GM19395 (cell line): ENCODE results near the gene DMD.

Experiments
- ATAC-seq: cut with Tn5 transposase; IDR thresholded peaks from one replicate; pipeline ENCODE4 v1.9.1; 2021; ENCODE audit warnings: mild to moderate bottlenecking, moderate library complexity; ENCODE audit not compliant: unreplicated experiment

Gene DMD

DNA sequence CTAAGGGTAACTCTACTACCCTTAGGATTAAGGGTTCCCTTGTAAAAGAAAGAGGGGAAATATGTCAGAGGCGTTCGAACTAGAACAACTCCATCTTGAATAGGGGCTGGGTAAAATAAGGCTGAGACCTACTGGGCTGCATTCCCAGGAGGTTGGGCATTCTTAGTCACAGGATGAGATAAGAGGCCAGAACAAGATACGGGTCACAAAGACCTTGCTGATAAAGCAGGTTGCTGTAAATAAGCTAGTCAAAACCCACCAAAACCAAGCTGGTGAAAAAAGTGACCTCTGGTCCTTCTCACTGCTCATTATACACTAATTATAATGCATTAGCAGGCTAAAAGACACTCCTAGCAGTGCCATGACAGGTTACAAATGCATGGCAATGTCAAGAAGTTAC lies 922.0 kb downstream of the DMD start:
- ATAC-seq = no peak

DNA sequence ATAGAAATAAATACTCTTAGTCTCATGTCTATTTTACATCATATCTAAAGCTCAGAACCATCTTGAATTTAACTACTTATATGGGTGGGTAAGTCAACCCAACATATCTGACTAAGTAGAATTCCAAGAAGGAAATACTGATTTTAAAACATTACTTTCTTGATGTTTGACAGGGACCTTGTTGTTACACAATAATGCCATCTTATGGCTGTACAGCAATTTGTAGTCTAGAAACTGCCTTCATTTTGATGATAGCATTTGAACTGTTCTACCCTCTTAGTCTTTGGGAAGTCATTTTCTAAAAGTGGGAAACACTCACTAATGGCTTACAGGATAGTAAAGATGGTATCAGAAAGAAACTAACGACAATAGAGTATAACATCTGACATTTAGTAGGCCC lies 929.5 kb downstream of the DMD start:
- no peak for ATAC-seq

DNA sequence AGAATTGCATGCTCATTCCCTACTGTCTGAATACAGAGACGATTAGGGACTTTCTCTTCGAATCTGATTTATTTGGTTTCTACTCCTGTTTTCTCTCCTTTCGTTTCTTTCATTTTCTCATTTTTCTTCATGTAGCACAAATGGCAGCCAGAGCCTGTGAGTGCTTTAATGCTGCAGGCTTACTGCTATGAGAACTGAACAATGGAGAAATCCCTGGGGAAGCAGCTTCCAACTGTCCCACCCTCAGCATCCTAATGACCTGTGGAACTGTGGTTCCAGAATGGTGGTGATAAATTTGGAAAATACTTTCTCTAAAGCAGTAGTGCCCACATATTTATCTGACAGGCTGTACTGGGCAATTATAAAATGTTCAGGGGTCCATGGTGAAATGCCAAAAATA lies 930.4 kb downstream of the DMD start:
- ATAC-seq = no peak

DNA sequence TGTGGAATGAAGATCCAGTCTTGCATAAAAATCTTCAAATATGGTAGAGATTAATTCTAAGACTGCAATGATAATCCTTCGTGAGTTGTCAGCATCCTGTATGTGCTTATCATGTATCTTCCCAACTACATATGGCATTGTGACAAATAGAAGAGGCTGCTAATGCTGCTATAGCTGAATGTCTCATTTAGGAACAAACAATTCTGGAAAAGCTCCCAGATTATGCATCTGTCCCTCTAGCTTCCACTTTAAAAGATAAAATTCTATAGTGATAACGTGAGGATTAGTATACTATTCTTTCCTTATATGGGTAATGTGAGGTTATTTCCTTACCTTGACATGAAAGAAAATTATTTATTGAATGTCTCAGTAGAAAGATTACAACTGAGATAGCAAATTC lies 930.9 kb downstream of the DMD start:
- ATAC-seq = no peak

DNA sequence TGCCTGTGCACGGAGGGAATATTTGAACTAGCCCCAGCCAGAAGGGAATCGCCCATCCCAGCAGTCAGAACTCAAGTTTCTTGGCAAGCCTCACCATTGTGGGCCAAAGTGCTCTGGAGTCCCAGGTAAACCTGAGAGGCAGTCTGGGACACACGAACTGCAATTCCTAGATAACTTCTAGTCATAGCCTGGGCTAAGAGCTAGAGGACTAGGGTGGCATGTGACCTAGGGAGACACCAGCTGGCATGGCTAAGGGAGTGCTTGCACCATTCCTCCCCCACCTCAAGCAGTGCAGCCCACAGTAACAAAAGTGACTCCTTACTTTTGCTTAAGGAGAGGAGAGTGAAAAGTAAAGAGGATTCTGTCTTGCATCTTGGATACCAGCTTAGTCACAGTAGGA lies 935.2 kb downstream of the DMD start:
- no peak for ATAC-seq

DNA sequence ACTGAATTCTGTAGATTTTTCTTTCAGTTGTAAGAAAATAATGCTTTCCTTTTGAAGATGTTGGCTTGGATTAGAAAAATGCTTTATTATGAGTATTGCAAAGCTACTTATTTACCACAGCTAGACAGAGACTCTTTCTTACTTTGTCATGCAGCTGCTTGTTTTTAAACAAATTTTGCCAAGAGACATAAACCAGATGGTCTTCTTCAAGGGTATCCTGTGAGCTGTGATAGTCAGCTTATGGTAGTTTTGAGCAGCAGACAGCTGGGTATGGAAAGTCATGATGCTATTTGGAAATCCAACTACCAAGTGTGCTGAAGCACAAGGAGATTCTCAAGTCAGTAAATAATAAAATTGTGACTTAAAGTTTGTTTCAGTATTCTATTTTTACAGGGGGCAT lies 941.5 kb downstream of the DMD start:
- ATAC-seq = no peak

DNA sequence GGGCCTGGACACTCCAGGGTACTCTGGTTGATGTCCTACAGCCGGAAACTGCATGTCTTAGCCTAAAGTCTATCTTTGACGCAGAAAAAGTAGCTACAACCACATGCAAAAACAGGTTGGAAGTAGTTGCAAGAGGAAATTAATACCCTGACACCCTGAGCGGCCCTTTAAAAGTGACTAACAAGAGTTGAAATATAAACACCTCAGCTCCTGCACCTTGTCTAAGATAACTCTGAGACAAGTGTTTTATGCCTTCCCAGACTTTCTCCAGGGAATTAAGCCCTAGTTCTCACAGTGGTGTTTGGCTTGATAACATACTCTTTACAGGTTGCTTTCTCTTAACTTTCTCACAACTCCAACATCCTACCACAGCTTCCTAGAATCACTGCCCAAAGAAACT lies 943.1 kb downstream of the DMD start:
- no peak for ATAC-seq

DNA sequence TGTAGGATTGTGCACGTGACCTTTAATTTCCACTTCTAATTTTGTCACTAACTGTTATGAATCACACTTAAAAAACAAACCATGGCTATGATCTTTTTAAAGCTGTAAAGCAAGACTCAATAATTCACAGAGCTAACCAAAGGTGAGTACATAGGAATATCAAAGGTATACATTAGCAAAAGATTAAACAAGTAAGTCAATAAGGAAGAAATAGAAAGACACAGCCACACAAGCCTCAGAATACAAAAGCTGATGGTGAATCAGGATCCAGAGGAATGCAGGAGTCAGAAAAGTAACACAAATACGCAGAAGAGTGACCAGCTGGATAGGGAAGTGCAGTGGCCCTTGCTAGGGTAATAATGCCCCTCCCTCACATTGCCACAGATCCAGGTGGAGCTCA lies 943.6 kb downstream of the DMD start:
- ATAC-seq = no peak

DNA sequence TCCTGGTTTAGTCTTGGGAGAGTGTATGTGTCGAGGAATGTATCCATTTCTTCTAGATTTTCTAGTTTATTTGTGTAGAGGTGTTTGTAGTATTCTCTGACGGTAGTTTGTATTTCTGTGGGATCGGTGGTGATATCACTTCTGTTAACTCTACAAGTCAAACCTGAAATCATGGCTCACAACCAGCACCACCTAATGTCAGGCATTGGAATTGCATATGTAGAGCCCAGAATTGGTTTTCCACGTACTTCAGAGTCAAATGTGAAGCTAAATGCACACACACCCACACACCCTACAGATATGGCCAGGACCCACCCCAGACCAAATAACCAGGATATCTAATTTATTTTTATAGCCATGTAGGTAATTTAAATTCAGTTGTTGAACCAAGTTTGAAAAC lies 964.7 kb downstream of the DMD start:
- peak; percentile 82 for ATAC-seq

DNA sequence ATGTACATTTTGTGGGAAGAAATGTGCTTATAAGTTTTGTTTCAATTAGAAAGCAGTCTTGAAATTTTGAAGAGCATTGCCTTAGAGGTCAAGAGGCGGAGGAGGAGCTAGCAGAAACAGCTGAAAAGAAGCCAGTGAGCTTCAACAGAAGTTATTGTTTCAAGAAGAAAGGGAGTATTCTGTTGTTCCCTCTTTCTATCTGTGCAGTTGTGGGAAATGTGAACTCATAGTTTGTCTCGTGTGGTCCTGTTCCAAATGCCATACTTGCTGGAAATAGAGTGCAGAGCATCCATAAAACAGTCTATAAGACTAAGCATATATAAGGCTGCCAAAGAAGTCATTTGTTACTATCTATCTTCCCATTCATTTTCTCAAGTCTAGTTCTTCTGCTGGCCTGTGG lies 1015.7 kb downstream of the DMD start:
- ATAC-seq = no peak

DNA sequence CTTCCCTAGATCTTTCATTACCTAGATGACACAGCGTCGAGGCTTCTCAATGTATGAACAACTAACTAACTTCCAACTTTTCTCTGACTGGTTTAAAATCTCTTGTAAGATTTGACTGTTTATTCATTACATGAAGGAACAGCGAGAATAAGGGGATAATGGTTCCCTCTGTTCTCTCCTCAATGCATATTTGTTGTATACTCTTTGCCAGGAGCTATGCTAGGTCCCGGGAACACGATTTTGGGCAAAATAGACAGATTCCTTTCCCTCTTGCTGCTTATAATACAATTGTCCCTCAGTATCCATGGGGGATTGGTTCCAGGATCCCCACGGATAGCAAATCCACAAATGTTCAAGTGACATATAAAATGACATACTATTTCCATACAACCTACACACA lies 1020.0 kb downstream of the DMD start:
- no peak for ATAC-seq

DNA sequence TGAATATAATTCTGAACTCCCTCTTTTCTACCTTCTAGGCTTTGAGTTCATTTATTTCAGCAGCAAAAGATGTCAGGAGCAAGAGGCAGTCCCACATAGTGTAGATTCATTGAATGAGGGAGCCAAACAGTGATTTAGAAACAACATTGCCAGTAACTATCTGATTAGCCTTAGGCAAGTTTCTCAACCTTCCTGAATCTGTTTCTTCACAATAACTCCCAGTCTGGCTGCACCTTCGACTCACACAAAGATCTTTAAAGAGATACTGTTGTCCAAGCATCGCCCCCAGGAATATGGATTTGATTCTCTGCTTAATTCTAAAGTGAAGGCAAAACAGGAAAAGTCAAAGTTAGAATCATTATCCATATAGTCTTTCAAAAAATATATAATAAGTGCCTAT lies 1026.2 kb downstream of the DMD start:
- no peak for ATAC-seq

DNA sequence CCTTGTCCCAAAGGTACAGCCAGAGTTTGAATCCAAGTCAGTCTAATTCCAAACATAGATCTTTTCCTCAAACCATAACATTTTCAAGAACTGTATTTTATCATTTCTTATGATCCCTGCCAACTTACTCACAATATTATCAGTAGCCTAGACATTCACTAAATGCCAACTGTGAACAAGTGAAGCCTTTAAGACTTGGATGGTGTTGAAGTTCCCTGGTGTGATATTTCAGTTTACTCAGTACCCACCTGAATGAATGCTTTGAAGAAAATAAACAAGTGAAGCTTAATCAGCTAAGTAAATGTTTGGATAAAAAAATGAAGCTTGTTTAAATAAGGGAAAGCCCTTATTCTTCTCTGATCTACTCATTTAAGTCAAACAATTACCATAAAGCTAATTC lies 1028.3 kb downstream of the DMD start:
- ATAC-seq = no peak

DNA sequence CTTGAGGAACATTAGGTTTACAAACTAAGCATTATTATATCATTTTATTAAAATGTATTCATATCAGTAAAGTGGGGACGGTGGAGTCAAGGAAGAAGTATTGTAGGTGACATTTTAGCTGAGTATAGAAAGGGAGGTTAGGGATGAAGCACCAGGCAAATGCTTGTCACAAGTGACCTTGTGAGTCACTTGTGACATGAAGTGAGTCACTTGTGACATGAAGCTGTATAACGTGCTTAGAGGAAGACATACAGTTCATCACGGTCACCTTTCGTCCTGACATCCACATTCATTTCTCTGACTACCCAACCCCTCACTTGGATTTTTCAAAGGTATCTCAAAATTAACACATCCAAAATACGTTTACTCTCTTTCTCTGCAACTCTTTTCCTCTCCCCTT lies 1034.8 kb downstream of the DMD start:
- ATAC-seq = no peak

DNA sequence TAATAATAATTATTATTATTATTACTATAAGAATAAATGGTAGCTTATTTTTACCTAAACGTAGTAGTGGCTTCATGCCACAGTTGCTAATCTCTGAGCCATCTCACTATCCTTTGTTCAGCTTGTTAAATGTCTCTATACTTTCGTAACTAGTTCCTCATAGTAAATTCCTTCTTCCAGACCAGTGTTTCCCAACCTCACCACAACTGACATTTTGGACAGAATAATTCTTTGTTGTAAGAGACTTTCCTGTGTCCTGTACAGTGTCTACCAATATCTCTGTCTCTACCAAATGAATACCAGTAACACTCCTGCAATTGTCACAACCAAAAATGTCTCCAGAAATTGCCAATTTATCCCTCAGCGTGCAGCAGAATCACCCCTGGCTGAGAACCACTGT lies 1040.9 kb downstream of the DMD start:
- no peak for ATAC-seq

DNA sequence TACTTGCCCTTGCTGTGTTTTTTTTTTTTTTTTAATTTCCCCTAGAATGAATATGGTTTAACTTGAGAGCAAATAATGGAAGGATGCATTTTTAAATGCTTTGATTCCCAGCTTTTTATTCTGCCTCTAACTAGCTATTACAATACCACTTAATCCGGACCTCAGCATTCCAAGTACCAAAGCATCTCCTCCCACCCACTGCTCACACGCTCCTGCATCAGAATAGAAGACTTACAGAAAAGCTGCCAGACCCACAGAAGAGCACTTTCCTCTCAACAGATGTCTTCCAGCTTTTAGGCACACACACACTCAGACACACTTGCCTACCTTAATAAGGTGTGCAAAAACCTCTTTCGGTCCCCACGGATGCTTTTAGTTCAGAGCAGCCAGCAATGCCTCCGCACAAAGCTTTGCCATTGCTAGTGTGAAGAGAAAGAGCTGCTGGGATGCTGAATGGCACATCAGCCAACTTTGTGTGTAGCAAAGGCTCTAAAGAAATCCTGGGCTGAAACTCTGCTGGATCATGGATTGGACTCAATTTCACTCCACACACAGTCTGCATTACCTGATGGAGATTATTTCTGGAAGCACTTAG lies 1056.2 kb downstream of the DMD start:
- ATAC-seq = no peak

DNA sequence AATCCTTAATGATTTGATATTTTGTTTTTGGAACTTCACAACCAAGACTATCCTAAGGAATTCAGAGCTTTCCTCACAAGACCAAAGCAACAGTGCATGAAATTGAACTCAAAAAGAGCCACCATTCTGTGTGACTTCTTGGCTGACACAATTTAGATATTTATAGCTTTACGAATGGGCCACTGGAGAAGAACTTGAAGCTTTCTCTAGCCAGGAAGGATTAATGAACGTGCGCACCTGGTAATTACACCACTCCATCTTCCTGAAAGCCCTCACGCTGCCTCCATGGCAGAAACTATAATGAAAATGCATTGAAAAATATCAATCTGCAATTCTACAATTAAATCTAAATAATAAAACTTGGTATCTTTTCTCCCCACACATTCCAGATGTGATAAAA lies 1057.8 kb downstream of the DMD start:
- no peak for ATAC-seq

DNA sequence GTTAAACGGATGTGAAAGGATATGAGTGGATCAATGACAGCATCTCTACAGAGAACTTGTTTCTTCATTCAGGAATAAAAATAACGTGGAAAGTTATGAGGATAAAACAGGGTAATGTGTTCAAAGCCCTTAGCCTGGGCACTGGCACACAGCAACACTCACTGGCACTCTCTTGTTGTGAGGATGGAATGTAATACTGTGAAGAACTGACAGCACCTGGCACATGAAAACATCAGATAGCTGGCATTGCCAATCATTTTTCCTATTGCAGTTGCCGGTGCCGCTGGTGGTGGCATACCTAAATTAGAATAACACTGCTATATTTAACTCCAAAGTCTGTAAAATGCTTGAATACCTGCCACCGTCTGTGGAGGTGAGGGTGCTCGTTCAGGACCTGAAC lies 1061.2 kb downstream of the DMD start:
- no peak for ATAC-seq

DNA sequence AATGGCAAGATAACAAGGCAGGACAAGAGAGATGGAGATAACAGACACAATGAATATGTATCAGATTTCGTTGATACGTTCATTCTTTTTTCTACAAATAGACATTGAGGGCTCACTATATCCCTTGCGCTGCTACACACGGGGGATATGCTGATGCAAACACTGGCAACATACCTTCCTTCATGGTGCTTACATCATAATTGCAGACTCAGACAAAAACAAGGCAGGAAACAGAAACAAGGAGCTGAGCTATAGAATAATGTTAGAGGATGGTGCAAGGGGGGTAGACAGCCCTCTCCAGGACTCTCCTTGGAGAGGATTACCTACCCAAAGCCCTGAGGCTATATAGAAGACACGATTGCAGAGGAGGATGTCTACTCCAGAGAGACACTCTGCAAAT lies 1069.5 kb downstream of the DMD start:
- ATAC-seq = no peak

DNA sequence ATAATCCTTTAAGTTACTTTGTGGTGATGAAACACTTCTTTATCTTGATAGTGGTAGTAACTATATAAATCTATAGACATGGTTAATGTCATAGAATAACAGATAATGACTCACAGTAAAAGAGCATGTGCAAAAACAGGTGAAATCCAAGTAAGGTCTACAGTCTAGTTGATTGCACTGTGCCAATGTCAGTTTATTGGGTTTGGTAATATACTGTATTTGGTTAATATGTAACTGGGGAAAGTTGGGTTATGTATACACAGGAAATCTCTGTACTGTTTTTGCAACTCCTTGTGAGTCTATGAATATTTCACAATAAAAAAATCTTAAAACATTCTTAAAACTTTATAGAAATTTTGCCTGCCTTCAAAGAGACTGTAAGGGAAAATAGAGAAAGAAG lies 1071.9 kb downstream of the DMD start:
- no peak for ATAC-seq

DNA sequence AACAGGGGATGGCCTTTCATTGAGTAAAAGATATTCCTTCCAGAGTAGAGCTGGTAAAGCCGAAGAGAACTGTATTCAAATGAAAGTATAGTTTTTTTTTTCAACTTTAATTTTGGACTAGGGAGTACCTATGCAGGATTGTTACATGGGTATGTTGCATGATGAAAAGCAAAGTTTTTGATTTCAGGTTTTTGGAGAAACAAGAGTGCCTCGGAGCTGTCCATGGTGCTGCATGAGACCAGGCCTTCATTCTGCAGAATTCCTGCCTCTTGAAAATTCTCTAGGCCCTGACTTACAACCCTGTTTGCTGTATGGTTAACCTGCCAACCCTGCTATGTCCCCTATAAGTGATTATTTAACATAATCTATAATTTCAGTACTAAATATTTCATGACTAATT lies 1073.8 kb downstream of the DMD start:
- no peak for ATAC-seq

DNA sequence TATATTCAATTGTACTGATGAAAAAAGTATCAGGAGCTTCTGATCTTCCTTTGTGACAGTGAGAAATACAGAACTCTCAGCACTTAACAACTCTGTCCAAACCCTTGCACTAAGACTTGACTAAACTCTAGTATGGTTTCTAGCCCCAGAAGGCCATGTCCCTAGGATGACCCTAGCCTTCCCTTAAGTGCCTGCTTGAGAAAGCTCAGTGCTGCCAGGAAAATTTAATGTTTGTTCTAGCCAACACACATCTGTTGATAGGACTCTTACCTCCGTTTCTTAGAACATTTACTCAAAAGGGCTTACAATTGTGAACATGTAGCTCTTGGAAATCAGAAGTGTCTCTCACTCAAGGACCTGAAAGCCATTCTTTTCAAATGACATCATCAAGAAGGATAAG lies 1084.4 kb downstream of the DMD start:
- no peak for ATAC-seq

DNA sequence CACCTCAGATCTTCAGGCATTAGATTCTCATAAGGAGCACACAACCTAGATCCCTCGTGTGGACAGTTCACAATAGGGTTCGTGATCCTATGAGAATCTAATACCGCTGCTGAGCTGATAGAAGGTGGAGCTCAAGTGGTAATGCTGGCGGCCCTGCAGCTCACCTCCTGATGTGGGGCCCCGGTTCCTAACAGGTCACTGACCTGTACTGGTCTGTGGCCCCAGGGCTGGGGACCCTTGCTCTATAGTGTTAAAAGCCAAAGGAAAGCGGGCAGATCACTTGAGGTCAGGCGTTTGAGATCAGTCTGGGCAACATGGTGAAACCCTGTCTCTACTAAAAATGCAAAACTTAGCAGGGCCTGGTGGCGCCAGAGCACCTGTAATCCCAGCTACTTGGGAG lies 1092.5 kb downstream of the DMD start:
- no peak for ATAC-seq

DNA sequence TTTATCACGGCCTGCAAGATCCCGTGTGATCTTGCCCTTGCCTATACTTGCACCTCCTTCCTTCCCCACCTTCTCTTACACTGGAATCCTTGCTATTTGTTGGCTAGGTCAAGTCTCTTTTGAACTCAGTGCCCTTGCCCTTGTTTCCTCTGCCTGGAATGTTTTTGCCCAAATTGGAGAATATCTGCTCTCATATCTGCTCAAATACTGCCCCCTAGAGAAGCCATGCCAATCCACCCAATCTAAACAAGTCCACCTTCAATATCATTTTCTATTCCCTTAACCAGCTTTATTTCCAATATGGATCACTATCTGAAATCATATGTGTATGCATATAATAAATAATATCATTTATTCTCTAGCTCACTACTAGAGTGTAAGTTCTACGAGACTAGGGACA lies 1095.3 kb downstream of the DMD start:
- ATAC-seq = no peak
